Measurements from ENCODE around the gene RAD9A. TPM values are rescaled to one million over a fixed set of nuclear protein-coding genes. Genes with fewer than 3 reads are reported as not detected.
A peak's percentile ranks its signal among the peaks of the same experiment; 100 is the strongest.

Gene RAD9A
- total RNA-seq, 2 experiments from 2014 or later = 29.7 to 30.6 TPM

- POLR2A ChIA-PET = interaction anchor here (0.6 to 4.6 kb wide), 4 partner anchors 9 to 20 kb away, joined by 3 to 20 read pairs (median 6); partner anchors contain the start of genes POLD4 and RAD9A
These were observed 20.4 kb upstream of the RAD9A start for GRCh38 chr11:67371189-67371910.

GRCh38 chr11:67371911-67372320, 19.9 kb upstream of the RAD9A start:
- ATAC-seq (no peak), DNase-seq (no peak)
- peak overlapping the region; percentile 56 for H3K4me3 Mint-ChIP-seq
- no peaks in the 10 kb centered on the region for H3K9me3 Mint-ChIP-seq
- intact Hi-C loops (cut with micrococcal nuclease) = no loop called here
- no peak overlapping the region for H3K27ac Mint-ChIP-seq
- peaks cover 27% of the 10 kb centered on the region for H3K27me3 Mint-ChIP-seq
- no peak for TF ChIP-seq CTCF (IDR thresholded peaks at IDR 0.05)
- ChIA-PET POLR2A (interaction anchor here (0.6 to 4.6 kb wide), 4 partner anchors 9 to 32 kb away, joined by 3 to 20 read pairs (median 8); partner anchors contain the start of genes POLD4 and TBC1D10C), CTCF (interaction anchor here (0.7 to 30.8 kb wide), 5 partner anchors 10 to 26 kb away, joined by 3 to 883 read pairs (median 31); partner anchors contain the start of gene POLD4)
- H3K4me1 Mint-ChIP-seq (ENCODE audit: low read depth) = peaks cover 56% of the 10 kb centered on the region
- H3K36me3 Mint-ChIP-seq (ENCODE audit: low read depth) = no peaks in the 10 kb centered on the region

More at GRCh38 chr11:67371189-67371910, 20.4 kb upstream of the RAD9A start:
- Mint-ChIP-seq H3K27me3 (peaks cover 27% of the 10 kb centered on the region), H3K9me3 (no peaks in the 10 kb centered on the region), H3K27ac (no peak overlapping the region), H3K4me1 (ENCODE audit: low read depth) (peaks cover 56% of the 10 kb centered on the region), H3K36me3 (ENCODE audit: low read depth) (no peaks in the 10 kb centered on the region), H3K4me3 (peak overlapping the region; percentile 56)
- intact Hi-C loops (cut with micrococcal nuclease) = no loop called here
- ATAC-seq = peak; percentile 29
- TF ChIP-seq CTCF (IDR thresholded peaks at IDR 0.05) = peak; percentile 37
- DNase-seq = peak; percentile 45
- CTCF ChIA-PET = interaction anchor here (0.7 to 30.8 kb wide), 9 partner anchors 8 to 287 kb away, joined by 3 to 883 read pairs (median 5); partner anchors contain the start of gene POLD4

GRCh38 chr11:67372321-67372992, 19.3 kb upstream of the RAD9A start:
- intact Hi-C loops (cut with micrococcal nuclease) = no loop called here
- ChIA-PET POLR2A (interaction anchor here (1.0 to 4.6 kb wide), 5 partner anchors 10 to 32 kb away, joined by 3 to 20 read pairs (median 8); partner anchors contain the start of genes POLD4 and TBC1D10C), CTCF (interaction anchor here (0.7 to 30.8 kb wide), 4 partner anchors 9 to 27 kb away, joined by 3 to 883 read pairs (median 48); partner anchors contain the start of gene POLD4)
- Mint-ChIP-seq H3K4me3 (peak overlapping the region; percentile 56), H3K27ac (no peak overlapping the region), H3K9me3 (no peaks in the 10 kb centered on the region), H3K4me1 (ENCODE audit: low read depth) (peaks cover 56% of the 10 kb centered on the region), H3K36me3 (ENCODE audit: low read depth) (no peaks in the 10 kb centered on the region), H3K27me3 (peaks cover 27% of the 10 kb centered on the region)
- TF ChIP-seq CTCF (IDR thresholded peaks at IDR 0.05) = no peak
- ATAC-seq (no peak), DNase-seq (no peak)

GRCh38 chr11:67372993-67373647, 18.7 kb upstream of the RAD9A start, which contains the start of gene CLCF1:
TSS of gene CLCF1 (minus strand) at chr11:67373598. CDS start at chr11:67373539, 59 bp downstream.
- TF ChIP-seq CTCF (IDR thresholded peaks at IDR 0.05) = no peak
- Mint-ChIP-seq H3K4me3 (peak within 1 kb of the TSS; percentile 78), H3K27me3 (peaks cover 27% of the 10 kb centered on the region), H3K36me3 (ENCODE audit: low read depth) (no peaks in the 10 kb centered on the region), H3K27ac (peak within 1 kb of the TSS; percentile 88), H3K4me1 (ENCODE audit: low read depth) (peaks cover 52% of the 10 kb centered on the region), H3K9me3 (no peaks in the 10 kb centered on the region)
- DNase-seq (peak; percentile 35), ATAC-seq (peak; percentile 14)
- POLR2A ChIA-PET = interaction anchor here (0.6 to 4.6 kb wide), 7 partner anchors 10 to 106 kb away, joined by 3 to 20 read pairs (median 3); partner anchors contain the start of genes POLD4 and TBC1D10C
- CTCF ChIA-PET = interaction anchor here (1.1 to 30.8 kb wide), 5 partner anchors 9 to 241 kb away, joined by 3 to 883 read pairs (median 31); partner anchors contain the start of gene POLD4
- intact Hi-C loops (cut with micrococcal nuclease) = no loop called here
